Measurements from ENCODE around the gene CLASP1.

- TF ChIP-seq CTCF (IDR thresholded peaks at IDR 0.05) (no peak), POLR2AphosphoS5 (IDR thresholded peaks at IDR 0.05) (no peak), POLR2A (IDR thresholded peaks at IDR 0.05) (no peak)
Observed at GRCh38 chr2:121694398-121695170, 45.3 kb upstream of the CLASP1 start.
